ENCODE measurements around the gene MLANA. TPM values are rescaled to one million over a fixed set of nuclear protein-coding genes. Genes with fewer than 3 reads are reported as not detected.

MLANA gene
- total and polyA plus RNA-seq, 10 donors, result not detected

DNA sequence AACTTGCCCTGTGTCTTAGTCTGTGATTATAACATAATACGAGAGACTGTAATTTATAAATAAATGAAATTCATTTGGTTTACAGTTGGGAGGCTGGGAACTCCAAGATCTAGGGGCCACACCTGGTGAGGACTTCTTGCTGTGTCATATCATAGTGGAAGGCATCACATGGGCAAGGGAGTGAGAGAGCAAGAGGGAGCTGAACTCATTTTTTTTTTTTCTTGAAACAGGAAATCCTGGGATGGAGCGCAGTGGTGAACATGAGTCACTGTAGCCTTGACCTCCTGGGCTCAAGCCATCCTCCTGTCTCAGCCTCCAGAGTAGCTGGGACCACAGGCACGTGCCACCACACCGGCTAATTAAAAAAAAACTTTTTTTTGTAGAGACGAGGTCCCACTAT, 7.2 kb downstream of the MLANA start:
- Histone ChIP-seq H3K27ac (no peak overlapping the region), H3K9me3 (no peaks in the 10 kb centered on the region), H3K36me3 (peaks cover 0 to 42% (median 2%) of the 10 kb centered on the region in 6 donors), H3K4me3 (no peak overlapping the region), H3K27me3 (replicated peaks in 1 of 7) (no peaks in the 10 kb centered on the region), H3K4me1 (no peaks in the 10 kb centered on the region)
- DNase-seq, result no peak
- TF ChIP-seq POLR2A (IDR thresholded peaks at IDR 0.05) (no peak), POLR2AphosphoS5 (IDR thresholded peaks at IDR 0.05) (no peak)
- TF ChIP-seq, protein P1, sequence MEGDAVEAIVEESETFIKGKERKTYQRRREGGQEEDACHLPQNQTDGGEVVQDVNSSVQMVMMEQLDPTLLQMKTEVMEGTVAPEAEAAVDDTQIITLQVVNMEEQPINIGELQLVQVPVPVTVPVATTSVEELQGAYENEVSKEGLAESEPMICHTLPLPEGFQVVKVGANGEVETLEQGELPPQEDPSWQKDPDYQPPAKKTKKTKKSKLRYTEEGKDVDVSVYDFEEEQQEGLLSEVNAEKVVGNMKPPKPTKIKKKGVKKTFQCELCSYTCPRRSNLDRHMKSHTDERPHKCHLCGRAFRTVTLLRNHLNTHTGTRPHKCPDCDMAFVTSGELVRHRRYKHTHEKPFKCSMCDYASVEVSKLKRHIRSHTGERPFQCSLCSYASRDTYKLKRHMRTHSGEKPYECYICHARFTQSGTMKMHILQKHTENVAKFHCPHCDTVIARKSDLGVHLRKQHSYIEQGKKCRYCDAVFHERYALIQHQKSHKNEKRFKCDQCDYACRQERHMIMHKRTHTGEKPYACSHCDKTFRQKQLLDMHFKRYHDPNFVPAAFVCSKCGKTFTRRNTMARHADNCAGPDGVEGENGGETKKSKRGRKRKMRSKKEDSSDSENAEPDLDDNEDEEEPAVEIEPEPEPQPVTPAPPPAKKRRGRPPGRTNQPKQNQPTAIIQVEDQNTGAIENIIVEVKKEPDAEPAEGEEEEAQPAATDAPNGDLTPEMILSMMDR (IDR thresholded peaks at IDR 0.05 in 8 of 11, conservative IDR thresholded peaks at IDR 0.05 in 3 of 11), result no peak
- 81 to 90% (median 84%) methylated on average over 5 of the region's 5 CpGs for WGBS, 5 donors
- intact Hi-C loops (cut with DNase I; ENCODE audit: low total_unique reads), result no loop called here

DNA sequence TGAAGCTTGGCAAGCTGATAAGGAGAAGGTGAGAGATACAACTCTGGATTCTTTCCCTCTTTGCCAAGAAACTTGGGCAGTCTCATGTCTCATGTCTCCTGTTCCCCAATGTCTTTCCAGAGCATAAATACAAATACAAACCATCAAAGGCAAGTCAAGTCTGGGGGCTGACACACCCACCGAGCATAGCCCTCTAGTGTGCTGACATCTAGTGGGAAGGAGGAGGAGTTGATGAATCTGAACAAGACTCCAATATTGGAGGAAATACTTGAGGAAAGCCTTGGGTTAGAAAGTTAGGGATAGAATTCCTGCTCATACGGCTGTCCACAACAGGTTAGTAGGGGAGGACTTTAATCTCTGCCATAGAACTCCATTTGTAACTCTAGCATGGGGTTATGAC, 8.6 kb downstream of the MLANA start:
- WGBS, 5 donors, result 55 to 73% (median 60%) methylated on average over 2 of the region's 2 CpGs
- no peaks in the 10 kb centered on the region for H3K27me3 ChIP-seq (replicated peaks in 1 of 7)
- H3K9me3 ChIP-seq, result no peaks in the 10 kb centered on the region
- peaks cover 0 to 55% (median 2%) of the 10 kb centered on the region in 6 donors for H3K36me3 ChIP-seq
- no peak overlapping the region for H3K4me3 ChIP-seq
- intact Hi-C loops (cut with DNase I; ENCODE audit: low total_unique reads), result no loop called here
- no peak for DNase-seq
- no peaks in the 10 kb centered on the region for H3K4me1 ChIP-seq
- H3K27ac ChIP-seq, result no peak overlapping the region
- no peak for TF ChIP-seq POLR2A (IDR thresholded peaks at IDR 0.05)
- TF ChIP-seq, protein P1 (IDR thresholded peaks at IDR 0.05 in 8 of 11, conservative IDR thresholded peaks at IDR 0.05 in 3 of 11), result no peak
- TF ChIP-seq POLR2AphosphoS5 (IDR thresholded peaks at IDR 0.05), result no peak

DNA sequence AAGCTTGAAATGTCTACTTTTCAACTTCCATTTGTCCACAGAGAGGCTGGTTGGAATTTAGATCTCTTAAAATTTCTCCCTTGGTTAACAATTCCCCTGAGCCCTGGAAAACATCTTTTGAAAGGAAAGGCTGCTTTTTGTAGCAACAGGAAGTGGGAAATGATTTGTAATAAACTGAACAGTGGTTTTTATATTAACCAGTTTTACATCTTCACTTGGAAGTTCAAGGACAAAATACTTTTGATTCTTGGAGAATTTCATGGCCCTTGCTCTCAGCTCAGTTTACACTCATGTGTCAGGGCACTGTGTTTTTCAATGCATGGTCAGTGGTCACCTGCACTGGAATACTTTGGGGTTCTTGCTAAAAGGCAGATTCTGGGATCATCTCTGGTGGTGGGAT, 9.9 kb downstream of the MLANA start:
- peaks cover 0 to 65% (median 2%) of the 10 kb centered on the region in 6 donors for H3K36me3 ChIP-seq
- H3K4me1 ChIP-seq, result no peaks in the 10 kb centered on the region
- TF ChIP-seq POLR2AphosphoS5 (IDR thresholded peaks at IDR 0.05), result no peak
- TF ChIP-seq POLR2A (IDR thresholded peaks at IDR 0.05), result no peak
- TF ChIP-seq, protein P1 (IDR thresholded peaks at IDR 0.05 in 8 of 11, conservative IDR thresholded peaks at IDR 0.05 in 3 of 11), result no peak
- H3K9me3 ChIP-seq, result no peaks in the 10 kb centered on the region
- H3K27ac ChIP-seq, result no peak overlapping the region
- no peak overlapping the region for H3K4me3 ChIP-seq
- no peaks in the 10 kb centered on the region for H3K27me3 ChIP-seq (replicated peaks in 1 of 7)
- intact Hi-C loops (cut with DNase I; ENCODE audit: low total_unique reads), result no loop called here
- DNase-seq, result no peak

DNA sequence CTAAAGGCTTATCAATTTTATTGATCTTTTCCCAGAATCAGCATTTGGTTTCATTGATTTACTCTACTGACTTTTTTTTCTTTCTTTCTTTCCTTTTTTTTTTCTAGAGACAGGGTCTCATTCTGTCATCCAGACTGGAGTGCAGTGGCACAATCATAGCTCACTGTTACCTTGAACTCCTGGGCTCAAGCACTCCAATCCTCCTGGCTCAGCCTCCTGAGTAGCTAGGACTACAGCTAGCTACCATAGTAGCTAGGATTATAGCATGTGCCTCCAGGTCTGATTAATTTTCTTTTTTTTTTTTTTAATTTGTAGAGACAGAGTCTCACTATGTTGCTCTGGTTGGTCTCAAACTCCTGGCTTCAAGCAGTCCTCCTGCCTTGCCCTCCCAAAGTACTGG, 11.7 kb downstream of the MLANA start:
- Histone ChIP-seq H3K9me3 (no peaks in the 10 kb centered on the region), H3K27me3 (replicated peaks in 1 of 7) (no peaks in the 10 kb centered on the region), H3K27ac (no peak overlapping the region), H3K4me3 (no peak overlapping the region), H3K36me3 (peaks cover 0 to 66% (median 10%) of the 10 kb centered on the region in 6 donors), H3K4me1 (no peaks in the 10 kb centered on the region)
- no peak for TF ChIP-seq POLR2A (IDR thresholded peaks at IDR 0.05)
- no peak for TF ChIP-seq POLR2AphosphoS5 (IDR thresholded peaks at IDR 0.05)
- TF ChIP-seq, protein P1 (IDR thresholded peaks at IDR 0.05 in 8 of 11, conservative IDR thresholded peaks at IDR 0.05 in 3 of 11), result no peak
- intact Hi-C loops (cut with DNase I; ENCODE audit: low total_unique reads), result no loop called here
- no peak for DNase-seq

Measured in spleen (tissue), 11 donors.